Bronchial epithelial cell (primary cell): ENCODE data around the gene RGSL1. TPM values are rescaled to one million over a fixed set of nuclear protein-coding genes. Genes with fewer than 3 reads are reported as not detected.

Experiments
- DNase-seq: peaks from one replicate; pipeline ENCODE4 v3.0.0-alpha.2; 2010; ENCODE audit warnings: low read depth
- FAIRE-seq: peaks from 2 replicates; lab custom pipeline; 2011; peaks lifted over from hg19 to GRCh38; lab: Jason Lieb, UNC
- H3K27me3 ChIP-seq: 2 replicates; pipeline ENCODE4 v1.5.1; 2011; ENCODE audit warnings: low read length; ENCODE audit not compliant: control insufficient read depth, insufficient read depth
- H3K36me3 ChIP-seq: 2 replicates; pipeline ENCODE4 v1.5.1; 2011; ENCODE audit warnings: low read length; ENCODE audit not compliant: control insufficient read depth, insufficient read depth
- H3K4me3 ChIP-seq: 2 replicates; pipeline ENCODE4 v1.5.1; 2011; ENCODE audit warnings: mild to moderate bottlenecking, low read depth, low read length, control low read depth
- total RNA-seq: library from RNA; depleted of rRNA; stranded (reverse); fragments of >200 nt; gene quantifications from 2 replicates; pipeline ENCODE4 v1.2.1, GENCODE V29; 2014
- TF ChIP-seq, protein P1 (sequence below): IDR thresholded peaks from 2 replicates; pipeline ENCODE4 v1.5.1; 2011; ENCODE audit warnings: mild to moderate bottlenecking, moderate library complexity, low read length, control low read depth, inconsistent platforms; ENCODE audit not compliant: insufficient read depth, severe bottlenecking

The RGSL1 gene
- total RNA-seq, 1 donor from 2014 or later = not detected

DNA sequence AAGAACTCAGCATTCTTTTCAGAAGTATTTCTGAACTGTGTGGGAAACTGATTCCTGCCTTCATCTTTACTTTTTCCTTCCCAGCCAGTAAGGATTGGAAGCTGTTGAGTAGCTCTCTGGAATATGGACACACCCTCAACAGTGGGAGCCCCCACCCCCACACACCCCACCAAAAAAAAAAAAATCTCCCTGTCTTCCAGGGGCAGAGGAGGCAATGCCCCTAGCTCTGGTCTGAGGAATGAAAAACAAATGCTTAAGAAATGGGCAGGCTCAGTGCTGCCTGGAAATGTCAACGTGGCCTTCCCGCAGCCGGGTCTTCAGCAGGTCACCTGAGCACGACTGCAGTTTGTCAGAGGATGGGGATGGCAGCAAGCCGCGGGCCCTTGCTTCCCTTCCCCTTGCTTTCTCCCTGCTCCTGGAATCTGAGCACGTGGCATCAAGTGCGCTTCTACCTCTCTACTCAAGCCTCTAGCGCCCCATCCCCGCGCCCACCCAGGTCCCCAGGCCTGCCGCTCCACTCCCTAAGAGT is 153.8 kb downstream of the RGSL1 start:
- Histone ChIP-seq H3K27me3 (no peaks in the 10 kb centered on the region), H3K4me3 (peak overlapping the region; percentile 60), H3K36me3 (peaks cover 11% of the 10 kb centered on the region)
- FAIRE-seq (no peak), DNase-seq (no peak)
- TF ChIP-seq, protein P1, sequence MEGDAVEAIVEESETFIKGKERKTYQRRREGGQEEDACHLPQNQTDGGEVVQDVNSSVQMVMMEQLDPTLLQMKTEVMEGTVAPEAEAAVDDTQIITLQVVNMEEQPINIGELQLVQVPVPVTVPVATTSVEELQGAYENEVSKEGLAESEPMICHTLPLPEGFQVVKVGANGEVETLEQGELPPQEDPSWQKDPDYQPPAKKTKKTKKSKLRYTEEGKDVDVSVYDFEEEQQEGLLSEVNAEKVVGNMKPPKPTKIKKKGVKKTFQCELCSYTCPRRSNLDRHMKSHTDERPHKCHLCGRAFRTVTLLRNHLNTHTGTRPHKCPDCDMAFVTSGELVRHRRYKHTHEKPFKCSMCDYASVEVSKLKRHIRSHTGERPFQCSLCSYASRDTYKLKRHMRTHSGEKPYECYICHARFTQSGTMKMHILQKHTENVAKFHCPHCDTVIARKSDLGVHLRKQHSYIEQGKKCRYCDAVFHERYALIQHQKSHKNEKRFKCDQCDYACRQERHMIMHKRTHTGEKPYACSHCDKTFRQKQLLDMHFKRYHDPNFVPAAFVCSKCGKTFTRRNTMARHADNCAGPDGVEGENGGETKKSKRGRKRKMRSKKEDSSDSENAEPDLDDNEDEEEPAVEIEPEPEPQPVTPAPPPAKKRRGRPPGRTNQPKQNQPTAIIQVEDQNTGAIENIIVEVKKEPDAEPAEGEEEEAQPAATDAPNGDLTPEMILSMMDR = no peak

GRCh38 chr1:182604175-182605164 is 154.5 kb downstream of the RGSL1 start, which contains the start of gene RGS16:
Gene RGS16, minus strand, starts transcription at chr1:182604389. Its CDS starts 130 bp downstream, at chr1:182604259.
- Histone ChIP-seq H3K27me3 (no peaks in the 10 kb centered on the region), H3K36me3 (peaks cover 11% of the 10 kb centered on the region), H3K4me3 (peak within 1 kb of the TSS; percentile 60)
- DNase-seq (peak; percentile 70), FAIRE-seq (no peak)
- TF ChIP-seq, protein P1 = no peak

- FAIRE-seq = no peak
- Histone ChIP-seq H3K36me3 (no peaks in the 10 kb centered on the region), H3K4me3 (no peak overlapping the region), H3K27me3 (no peaks in the 10 kb centered on the region)
- TF ChIP-seq, protein P1 = no peak
- no peak for DNase-seq
Observed at GRCh38 chr1:182607566-182607965, 157.6 kb downstream of the RGSL1 start.

DNA sequence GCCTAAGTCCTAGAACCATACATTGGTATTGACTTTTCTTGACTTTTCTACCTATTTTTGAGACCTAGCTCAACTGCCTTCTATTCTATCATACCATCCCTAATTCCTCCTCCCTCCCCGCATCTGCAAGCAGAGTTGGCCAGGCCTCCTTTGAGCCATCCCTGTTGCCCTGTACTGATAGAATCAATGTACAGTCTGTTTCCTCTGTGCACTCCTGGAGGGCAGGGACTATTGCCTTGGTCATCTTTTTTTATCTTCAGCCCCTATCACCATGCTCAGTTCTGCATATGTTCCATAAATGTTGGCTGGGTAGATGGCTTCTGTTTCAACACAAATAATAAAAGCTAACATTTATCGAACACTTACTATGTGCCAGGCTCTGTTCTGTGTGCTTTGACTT is 158.3 kb downstream of the RGSL1 start:
- no peak for FAIRE-seq
- Histone ChIP-seq H3K36me3 (no peaks in the 10 kb centered on the region), H3K4me3 (no peak overlapping the region), H3K27me3 (no peaks in the 10 kb centered on the region)
- DNase-seq = no peak
- TF ChIP-seq, protein P1 = no peak

DNA sequence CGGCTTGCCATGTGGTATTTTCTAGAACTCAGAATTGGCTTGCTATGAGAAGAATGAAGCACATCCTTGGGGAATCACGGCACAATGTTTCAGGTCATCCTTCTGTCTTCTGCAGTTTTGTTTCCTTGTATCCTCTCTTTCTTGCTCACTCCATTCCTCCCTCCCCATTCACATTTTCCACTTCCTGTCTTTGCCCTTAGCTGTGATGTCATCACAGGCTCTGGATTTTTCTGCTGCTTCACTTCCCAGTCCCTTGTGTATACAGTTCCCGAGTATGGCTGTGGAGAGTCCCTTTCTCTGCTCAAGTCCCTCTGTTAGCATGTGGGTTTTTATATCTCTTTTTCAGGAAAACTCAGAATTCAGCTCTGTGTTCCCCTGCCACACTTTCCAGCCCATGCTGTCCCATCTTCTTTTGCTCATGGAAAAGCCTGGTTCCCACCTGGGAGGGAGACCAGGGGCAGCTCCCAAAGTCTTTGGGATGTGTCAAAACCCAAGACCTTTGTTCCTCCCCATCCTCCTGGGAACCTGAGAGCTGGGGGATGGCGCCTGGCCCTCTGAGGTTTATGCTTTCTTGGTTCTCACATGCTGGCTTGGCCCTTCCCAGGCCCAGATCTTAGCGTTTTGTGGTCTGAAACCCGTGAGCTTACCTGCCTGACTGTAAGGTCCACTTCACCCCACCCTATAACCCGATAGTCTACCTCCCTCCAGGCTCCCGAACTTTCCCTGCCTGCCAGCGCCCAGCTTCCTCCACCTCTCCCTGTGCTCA is 159.1 kb downstream of the RGSL1 start:
- DNase-seq (peak; percentile 49), FAIRE-seq (no peak)
- H3K27me3 ChIP-seq = no peaks in the 10 kb centered on the region
- no peaks in the 10 kb centered on the region for H3K36me3 ChIP-seq
- TF ChIP-seq, protein P1 = no peak
- no peak overlapping the region for H3K4me3 ChIP-seq

Other genes starting within 250 kb of the RGSL1 start
- 344 and 510 TPM in 2 replicates for gene GLUL, start 58.4 kb upstream of the RGSL1 start, total RNA-seq
- not detected in 2 replicates for gene TEDDM1, start 49.5 kb upstream of the RGSL1 start, total RNA-seq
- 3.2 and 7.9 TPM in 2 replicates for gene RNASEL, start 139.1 kb downstream of the RGSL1 start, total RNA-seq
- 3.5 and 3.7 TPM in 2 replicates for gene RGS16, start 154.2 kb downstream of the RGSL1 start, total RNA-seq
- gene RGS8, start 234.4 kb downstream of the RGSL1 start, total RNA-seq = under 0.01 TPM in 1 of 2 replicates, not detected in the other